DMS153 (cell line): ENCODE results near the gene DPY19L1.
"Not testable (repeated sequence)": the region's sequence is repeated elsewhere in the genome, so short reads cannot be mapped to it uniquely, and the experiment has no call there.

ENCODE experiments used
- DNase-seq: peaks from one replicate; lab custom pipeline; 2025; lab: John Stamatoyannopoulos, UW

Gene DPY19L1

DNA sequence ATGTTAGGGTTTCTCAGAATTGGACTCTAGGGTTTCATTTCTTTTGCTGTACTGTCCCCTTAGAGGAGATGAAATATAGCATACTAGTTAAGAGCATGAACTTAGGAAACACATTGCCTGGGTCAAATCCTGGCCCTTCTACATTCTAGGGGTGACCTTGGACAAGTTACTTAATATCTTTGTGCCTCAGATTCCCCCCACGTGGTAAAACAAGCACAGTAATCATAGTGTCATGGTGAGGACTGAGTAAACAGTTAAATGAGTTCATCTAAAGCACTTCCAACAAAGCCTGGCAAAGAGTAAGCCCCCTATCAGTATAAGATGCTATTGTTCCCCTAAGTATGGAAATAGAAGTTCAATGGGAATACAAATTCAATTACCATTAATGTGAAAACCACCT is 5.1 kb downstream of the DPY19L1 start:
- DNase-seq: no peak

DNA sequence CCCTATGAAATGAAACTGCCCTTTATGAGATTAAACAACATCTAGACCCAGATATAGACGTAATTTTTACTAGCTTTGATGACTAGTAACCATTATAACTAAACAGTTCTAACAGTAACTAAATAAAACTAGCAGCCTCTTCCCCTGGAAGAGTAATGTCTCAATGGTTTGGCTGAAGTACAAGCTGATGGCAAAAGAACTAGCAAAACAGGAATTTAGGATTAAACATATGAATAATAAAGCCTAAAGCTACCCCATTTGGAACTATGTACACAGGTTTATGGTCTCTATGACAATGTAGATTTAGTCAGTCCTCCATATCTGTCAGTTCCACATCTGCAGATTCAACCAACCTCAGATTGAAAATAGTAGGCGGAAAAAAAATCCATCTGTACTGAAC is 6.4 kb downstream of the DPY19L1 start:
- DNase-seq: no peak

DNA sequence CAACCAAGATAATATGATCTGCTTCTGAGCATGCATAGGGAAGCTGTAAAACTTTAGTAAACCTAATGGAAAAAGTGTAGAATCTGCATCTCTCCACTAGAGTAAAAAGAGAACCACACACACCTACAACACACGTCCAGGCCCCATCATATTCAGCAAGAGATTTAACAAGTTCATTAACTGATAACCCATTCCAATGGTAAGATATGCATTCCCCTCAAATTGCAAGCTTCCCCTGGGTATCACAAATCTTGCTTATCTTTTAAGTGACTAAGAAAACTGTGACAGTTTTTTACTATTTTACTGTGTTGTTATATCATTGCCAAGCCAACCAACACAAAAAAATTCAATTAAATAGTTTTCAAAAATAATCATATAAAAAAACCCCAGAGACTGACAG is 8.0 kb downstream of the DPY19L1 start:
- DNase-seq: no peak

- no peak for DNase-seq
These were observed 11.1 kb downstream of the DPY19L1 start for GRCh38 chr7:35026150-35026549.

- DNase-seq: no peak
These were observed 11.9 kb downstream of the DPY19L1 start for GRCh38 chr7:35025369-35025870.

DNA sequence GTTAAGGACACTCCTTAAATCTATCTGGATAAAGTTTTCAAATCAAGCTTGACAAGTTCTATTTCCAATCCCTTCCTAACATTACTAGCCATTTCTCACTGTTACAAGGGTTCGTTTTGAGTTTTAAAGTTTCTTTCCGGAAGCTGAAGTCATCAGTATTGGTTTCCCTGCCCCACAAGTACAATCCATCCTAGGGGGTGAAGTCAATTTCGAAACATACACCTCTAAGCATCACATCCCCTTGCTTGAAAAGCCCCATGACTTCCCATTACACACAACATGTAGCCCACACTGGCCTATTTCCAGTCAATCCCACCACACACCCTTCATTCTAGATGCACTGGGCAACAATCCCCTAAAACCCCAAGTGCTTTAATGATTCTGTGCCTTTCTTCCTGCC is 13.0 kb downstream of the DPY19L1 start:
- no peak for DNase-seq

- no peak for DNase-seq
These were observed 14.6 kb downstream of the DPY19L1 start for GRCh38 chr7:35022725-35023124.

GRCh38 chr7:35021445-35021844 is 15.8 kb downstream of the DPY19L1 start:
- no peak for DNase-seq

- no peak for DNase-seq
These were observed 17.5 kb downstream of the DPY19L1 start for GRCh38 chr7:35019801-35020200.

DNA sequence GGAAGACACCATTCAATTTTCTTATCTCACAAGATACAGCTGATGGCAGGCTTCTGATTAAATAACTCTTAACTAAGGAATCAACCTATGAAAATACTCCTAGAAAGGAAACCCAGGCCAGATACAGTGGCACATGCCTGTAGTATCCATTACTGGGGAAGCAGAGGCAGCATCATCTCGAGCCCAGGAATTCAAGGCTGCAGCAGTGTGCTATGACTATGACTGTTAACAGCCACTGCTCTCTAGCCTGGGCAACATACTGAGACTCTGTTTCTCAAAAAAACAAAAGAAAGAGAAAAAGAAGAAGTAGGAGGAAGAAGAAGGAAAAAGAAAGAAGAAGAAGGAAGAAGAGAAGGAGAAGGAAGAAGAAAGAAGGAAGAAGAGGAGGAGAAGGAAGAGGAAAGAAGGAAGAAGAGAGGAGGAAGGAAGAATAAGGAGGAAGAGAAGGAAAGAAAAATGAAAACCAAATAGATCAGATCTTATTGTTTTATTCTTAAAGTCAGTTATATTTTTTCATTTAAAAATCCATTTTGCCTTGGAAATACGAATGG is 18.0 kb downstream of the DPY19L1 start:
- DNase-seq: no peak

DNA sequence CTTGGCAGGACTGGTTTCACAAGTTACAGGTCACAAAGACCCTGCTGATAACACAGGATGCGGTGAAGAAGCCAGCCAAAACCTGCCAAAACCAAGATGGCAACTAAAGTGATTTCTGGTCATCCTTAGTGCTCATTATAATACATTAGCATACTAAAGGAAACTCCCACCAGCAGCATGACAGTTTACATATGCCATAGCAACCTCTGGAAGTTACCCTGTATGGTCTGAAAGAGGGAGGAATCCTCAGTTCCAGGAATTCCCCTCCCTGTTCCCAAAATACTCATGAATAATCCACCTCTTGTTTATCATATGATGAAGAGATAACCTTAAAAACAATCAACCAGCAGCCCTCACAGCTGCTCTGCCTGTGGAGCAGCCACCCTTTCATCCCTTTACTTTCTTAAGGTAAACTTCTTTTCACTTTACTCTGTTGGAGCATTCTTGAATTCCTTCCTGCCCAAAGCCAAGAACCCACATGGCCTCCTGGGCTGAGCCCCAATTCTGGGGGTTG is 21.9 kb downstream of the DPY19L1 start:
- DNase-seq: no peak

- DNase-seq: no peak
These were observed 25.1 kb downstream of the DPY19L1 start for GRCh38 chr7:35012160-35012559.

DNA sequence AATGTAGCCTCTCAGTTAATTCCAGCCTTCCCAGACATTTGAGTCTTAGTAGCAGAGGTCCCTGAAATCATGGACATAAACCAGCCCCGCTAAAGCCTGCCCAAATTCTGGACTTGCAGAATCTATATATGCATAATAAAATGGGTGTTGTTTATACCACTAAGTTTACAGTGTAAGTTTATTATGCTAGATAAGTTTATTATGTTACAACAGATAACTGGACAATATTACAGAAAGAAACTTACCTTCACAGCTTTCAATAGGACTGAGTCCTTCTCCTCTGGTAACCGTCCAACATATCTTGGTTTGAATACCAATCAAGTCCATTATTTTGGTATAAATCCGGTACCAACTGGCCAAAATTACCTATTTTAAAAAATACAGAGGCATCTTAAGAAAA is 26.2 kb downstream of the DPY19L1 start:
- DNase-seq: no peak

GRCh38 chr7:35007768-35008167 is 29.5 kb downstream of the DPY19L1 start:
- DNase-seq: no peak

DNA sequence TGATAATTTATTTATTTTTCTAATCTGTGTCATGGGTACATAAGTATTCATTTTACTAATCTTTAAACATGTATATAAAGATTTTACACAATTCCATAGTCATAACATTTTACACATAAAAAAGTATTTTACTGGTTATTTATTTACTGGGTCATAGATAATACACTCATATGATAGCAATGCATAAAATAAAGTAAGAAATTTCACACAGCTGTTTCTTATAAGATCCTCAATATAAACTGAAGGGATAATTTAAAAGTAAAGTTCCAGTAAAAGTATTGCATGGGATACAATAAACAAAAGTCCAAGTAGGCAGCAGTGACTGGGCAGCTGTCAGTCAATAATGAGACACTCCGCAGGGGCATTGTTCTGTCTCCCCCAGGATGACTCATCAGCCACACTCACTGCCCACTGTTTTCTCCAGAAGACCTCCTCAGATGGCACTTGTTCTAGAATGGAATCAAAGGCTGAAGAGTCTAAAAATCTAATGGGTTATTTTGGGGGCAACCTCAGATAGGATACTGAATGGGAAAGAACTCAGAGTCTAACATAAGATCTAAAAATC is 32.7 kb downstream of the DPY19L1 start:
- DNase-seq: no peak

- DNase-seq: peak; percentile 97
These were observed 33.5 kb downstream of the DPY19L1 start for GRCh38 chr7:35003679-35004303.

DNA sequence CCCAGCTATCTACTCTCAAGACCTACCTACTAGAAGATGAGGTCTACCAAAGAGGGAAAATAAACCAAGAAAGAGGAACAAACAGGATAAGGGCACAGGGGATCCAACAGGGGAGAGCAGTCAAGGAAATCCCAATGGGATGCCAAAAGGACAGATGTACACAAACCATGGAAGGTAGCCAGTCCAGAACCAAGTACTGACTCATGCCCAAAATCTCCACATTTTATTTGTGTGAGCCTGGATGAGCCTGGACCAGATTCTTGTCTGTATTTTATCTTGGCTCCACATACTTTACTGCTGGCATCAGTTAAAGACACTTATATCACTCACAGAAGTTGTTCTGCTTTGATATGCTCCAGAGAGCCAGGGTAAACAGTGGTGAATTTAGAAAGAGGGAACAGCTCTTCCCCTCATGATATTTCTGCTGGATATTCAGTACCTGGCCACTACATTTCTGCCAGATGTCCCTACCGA is 34.1 kb downstream of the DPY19L1 start:
- DNase-seq: not testable (repeated sequence)

GRCh38 chr7:34998335-34998734 is 39.0 kb downstream of the DPY19L1 start:
- DNase-seq: not testable (repeated sequence)

DNA sequence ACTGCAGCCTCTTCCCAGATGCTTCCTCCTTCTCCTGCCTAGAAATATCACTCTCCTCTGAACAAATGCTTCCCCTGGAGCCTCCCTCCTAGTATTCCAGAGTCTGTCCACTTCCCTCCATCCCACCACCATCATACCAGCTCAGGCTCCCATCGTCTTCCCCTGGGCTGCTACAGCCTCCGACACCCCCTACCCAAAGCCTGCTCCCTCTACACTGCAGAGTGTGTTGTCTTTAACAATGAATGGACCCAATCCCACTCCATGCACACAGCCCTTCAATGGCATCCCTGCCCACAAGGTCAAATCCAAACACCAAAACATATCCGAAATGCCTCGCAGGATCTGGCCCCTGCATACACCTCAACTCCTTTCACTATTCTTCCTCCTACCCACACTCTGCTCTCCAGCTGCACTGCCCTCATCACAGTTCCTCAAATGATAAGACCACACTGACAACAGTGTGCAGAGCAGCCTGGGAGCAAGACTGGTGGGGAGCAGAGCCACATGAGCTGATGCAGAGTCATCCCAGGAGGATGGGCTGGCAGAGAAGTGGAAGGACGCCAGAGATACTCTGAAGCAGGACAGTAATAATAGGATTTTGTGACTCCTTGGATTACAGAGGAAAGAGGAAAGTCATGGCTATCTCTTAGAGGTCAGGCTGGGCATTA is 40.7 kb downstream of the DPY19L1 start:
- not testable (repeated sequence) for DNase-seq

GRCh38 chr7:34995757-34996156 is 41.5 kb downstream of the DPY19L1 start:
- no peak for DNase-seq

GRCh38 chr7:34991938-34992840 is 45.1 kb downstream of the DPY19L1 start:
- DNase-seq: no peak
